Left ventricle myocardium superior (tissue), 1 donor: ENCODE data around the gene ANKS1A. TPM values are rescaled to one million over a fixed set of nuclear protein-coding genes. Genes with fewer than 3 reads are reported as not detected.

Source experiments
- ATAC-seq: fragments of 200-7000 bp; cut with Tn5 transposase; one replicate; pipeline ENCODE4 v1.9.1; 2020; ENCODE audit warnings: mild to moderate bottlenecking, moderate library complexity
- DNase-seq: peaks from one replicate; pipeline ENCODE4 v3.0.0-alpha.2; 2020
- intact Hi-C: fragments of 100-400 bp; cut with micrococcal nuclease; formaldehyde crosslinking; loops from one replicate; pipeline ENCODE4 v1.11.0; 2022
- total RNA-seq: library from RNA; stranded (reverse); fragmentation: NEBNext Ultra II Directional; extraction: Animal tissue kit (Norgen Biotek cat#: 25700); gene quantifications from one replicate; pipeline ENCODE4 v1.2.1, GENCODE V29; 2021
- donor health status: DM: no; HTN: yes; CAD: no; lungs with severe emphysema.

ANKS1A gene
- total RNA-seq, 1 donor from 2014 or later, result 29.1 TPM

DNA sequence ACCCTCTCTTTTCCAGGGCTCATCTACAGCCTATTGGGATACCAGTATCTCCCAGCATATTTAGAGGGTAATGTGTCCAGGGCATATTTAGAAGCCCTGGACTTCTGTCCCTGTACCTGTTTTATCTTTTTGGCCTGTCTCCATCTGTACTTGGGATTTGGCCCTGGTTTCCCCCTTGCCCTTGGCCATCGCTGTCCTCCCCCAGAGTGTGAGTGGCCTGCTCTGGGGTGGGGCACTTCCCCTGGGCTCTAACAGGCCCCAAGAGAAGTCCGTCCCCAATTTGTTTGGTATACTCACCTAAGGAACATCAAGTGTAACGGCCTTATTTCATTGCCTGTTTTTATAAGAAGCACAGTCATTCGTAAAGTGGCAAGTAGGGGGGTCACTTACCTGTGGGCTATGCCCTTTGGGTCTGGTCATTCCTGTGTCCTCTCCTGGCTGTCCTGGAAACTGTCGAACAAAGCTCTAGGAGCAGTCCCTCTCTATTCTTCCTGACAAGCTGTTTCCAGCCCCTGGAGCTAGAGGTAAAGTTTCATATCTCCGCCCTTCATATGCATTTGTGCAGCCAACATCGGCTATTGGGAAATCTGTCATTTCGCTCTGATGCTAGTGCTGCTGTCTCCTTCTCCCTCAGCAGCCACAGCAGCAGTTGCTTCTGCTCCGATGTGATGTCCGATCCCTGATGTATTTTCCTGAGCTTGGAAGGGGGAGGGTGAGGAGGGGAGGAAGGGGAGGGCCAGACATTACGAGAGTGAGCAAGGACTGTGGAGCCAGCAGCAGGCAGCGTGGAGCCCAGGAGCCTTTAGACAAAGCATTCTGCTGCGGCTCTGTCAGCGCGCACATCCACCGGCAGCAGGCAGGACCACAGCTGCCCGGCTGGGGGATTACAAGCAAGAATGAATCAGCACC, 168.6 kb downstream of the ANKS1A start:
- intact Hi-C loops, result no loop called here
- peak; percentile 73 for ATAC-seq
- DNase-seq, result peak; percentile 60

DNA sequence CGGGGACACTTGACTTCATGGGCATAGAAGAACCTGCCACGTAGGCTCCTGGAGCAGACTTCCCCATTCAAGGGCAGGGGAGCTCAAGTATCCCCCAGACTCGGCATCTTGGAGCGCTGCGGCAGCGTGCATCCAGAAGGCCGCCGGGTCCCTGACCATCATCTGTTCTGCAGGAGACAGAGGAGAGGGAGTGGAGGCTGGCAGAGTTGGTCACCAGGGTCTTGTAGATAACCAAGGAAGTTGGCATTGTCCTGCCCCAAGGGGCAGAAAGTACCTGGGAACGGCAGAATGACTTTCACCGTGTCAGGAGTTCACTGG, 169.3 kb downstream of the ANKS1A start:
- DNase-seq (no peak), ATAC-seq (no peak)
- intact Hi-C loops, result no loop called here

DNA sequence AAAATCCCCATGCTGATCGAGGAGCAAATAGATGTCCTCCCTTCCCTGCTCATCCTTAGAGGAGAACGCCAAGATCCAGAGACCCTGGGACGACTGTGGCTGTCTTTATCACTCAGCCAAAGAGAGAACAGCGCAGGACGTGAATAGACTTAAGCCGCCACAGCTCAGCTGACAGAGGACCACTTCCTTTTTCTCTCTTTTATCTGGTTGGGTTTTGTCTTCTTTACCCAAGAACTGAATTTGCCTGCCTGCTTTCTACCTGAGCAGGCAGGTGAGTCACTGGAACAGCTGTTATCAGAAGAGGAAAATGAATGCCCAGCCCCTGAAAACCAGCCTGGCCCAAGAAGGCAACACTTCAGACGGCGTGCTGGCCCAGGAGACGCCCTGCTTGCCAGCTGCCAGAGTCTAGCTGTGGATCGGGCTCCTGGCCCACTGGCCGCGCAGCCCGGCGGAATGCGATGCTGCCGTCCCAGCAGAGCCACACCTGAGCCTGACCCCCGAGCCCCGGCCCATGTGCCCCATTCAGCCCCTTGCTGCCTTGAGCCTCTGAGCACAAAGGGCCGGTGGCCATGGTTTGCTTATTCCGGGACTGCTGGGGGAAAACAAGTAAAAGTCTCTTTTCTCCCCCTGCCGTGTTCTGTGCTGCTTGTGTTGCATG, 169.9 kb downstream of the ANKS1A start:
- ATAC-seq (no peak), DNase-seq (peak; percentile 30)
- intact Hi-C loops, result no loop called here

DNA sequence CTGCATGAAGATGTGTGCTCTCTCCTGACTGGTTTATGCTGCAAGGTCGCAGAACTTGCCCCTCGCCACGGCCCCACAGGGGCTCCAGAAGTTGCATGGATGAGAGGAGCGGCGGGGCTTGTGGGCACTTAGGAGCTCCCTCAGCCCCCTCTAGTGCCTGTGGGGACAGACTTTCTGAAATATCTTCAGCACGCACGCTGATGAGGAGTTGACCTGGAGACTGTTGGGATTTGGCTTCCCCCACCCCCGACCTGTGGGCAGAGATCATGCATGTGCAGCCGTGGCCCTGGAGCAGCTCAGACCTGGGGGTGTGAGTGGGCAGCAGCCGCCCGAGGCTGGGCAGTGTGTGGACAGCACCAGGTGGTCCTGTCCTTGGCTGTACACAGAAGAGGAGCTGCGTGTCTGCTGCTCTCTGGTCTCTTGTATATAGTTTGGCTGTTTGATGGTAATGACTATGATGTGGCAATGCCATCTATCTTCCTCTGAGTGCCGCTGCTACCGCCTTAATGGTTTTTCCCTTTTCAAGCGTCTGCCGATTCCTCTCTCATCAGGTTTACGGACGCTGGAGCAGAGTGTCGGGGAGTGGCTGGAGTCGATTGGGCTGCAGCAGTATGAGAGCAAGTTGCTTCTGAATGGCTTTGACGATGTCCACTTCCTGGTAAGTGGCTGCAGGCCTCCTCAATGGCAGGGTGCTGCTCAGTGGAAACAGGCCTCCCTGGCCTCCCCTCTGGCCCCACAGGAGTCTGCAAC, 170.7 kb downstream of the ANKS1A start:
- DNase-seq (no peak), ATAC-seq (no peak)
- intact Hi-C loops, result loop anchor here (10.0 kb wide), 1 partner anchor 45 kb away; no protein-coding TSS in a partner anchor

DNA sequence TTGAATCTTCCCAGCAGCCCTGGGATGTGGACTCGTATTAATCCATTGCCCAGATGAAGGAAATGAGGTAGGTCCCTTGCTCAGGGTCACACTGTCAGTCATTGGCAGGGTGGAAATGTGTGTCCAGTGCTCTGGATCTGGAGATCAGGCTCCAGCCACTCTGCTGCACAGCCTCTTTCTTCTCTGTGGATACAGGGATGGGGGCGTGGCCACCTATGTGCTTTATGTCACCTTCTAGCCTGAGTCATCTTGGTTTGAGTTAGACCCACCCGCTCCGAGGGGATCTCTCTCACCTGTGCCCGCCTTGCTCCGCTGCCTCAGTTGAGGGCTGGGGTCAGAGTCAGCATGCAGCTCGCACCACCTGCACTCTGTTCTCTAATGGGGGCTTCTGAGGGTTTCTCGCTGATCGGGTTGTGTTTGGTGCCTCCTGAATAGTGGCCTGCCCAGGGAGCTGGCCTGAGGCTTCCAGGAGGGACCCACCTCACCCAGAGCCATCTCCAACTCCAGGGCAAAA, 172.1 kb downstream of the ANKS1A start:
- DNase-seq (no peak), ATAC-seq (no peak)
- intact Hi-C loops, result loop anchor here (10.0 kb wide), 1 partner anchor 46 kb away; no protein-coding TSS in a partner anchor

DNA sequence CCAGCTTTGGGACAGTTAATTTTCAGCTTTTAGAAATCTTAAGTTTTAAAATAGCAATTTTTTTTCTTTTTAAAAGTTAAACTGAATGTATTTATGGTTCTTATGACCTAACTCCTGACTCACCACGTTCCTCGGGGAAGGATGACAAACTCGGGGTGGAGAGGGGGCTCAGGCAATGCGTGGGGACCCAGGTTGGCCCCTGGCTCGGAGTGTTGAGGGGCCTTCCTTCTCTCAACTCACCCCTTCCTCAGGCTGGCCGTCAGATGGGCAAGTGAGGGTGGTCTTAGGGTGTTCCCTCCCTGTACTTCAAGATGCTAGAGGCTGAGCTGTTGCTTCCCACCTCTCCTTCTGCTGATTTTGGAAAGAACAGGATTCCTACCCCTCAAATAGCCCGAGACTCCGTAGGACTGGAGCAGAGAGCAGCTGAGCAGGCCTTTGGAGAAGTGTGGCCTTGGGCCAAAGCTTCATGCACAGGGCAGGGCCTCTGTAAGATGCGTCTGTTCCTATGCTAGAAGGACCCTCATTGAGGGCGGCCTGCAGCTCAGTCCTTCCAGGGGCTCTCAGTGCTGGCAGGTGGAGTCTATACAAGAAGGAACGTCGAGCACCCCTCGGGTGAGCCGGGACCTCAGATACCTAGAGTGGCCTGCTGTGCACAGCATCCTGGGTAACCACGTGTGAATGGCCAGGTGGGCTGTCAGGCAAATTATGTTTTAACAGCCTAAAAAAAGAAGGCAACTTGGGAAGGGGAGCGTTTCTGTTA, 172.8 kb downstream of the ANKS1A start:
- ATAC-seq, result no peak
- intact Hi-C loops, result loop anchor here (10.0 kb wide), 1 partner anchor 47 kb away; no protein-coding TSS in a partner anchor
- DNase-seq, result no peak

DNA sequence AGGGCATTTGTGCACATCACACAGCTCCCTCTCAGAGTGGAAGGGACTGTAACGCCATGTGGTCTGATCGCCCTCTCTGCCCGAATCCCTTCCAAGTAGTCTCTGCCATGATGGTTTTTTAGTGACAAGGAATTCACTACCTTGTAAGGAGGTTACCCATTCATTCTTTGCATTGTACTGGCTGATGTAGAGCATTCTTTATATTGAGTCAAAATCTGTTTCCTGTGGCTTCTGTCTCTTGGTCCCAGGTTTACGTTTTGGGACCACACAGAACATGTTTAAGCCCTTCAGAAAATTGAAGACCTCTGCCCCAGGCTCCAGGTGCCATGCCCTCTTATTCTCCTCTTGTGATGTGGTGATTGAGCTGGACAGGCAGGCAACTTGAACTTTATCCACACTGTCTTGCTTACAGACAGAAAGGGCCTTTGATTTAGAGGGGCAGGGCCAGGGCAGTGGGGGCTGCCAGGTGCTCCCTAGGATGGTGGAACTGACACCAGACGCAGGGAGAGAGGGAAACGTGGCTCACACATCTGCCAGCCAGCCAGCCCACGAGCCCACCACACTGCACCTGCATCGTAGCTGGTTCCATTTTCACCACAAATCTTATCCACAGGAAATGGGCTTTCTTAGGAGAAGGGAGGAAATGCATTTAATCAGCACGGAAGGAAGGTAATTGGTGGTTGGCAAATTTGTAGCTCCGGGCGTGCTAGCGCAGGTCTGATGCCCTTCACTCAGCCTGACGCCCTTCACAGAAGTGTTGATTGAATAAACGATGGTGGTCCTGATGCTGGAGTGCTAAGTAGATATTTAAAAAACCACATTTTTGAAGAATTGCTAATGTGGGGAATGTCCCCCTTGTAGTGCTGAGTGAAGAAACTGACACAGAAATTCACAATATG, 173.9 kb downstream of the ANKS1A start:
- intact Hi-C loops, result loop anchor here (10.0 kb wide), 1 partner anchor 48 kb away; no protein-coding TSS in a partner anchor
- ATAC-seq (no peak), DNase-seq (no peak)

DNA sequence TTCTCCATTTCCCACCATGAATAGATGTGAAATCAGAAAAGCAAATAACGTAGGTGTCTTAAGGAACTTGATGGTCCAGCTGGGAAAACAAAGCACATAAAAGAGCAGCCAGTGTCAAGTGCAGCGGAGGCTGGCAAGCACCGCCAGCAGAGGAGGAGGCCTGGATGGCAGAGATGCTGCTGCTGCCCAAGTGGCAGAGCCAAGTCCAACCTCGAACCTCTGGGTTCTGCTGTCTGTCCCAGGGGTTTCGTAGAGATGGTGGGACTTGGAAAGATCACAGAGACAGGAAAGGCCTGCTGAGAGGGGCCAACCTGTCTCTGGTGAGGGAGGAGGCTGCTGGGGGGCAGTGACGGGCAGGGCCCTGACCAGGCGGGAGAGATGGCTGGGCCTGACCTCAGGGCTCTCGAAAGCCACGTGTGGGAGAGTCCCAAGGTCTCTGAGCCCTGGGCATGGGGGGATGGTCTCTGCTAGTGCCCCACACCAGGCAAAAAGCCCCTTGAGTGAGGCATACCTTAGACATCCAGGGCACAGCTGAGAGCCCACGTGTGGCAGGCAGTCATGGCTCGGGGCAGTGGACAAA, 174.7 kb downstream of the ANKS1A start:
- no peak for DNase-seq
- peak; percentile 4 for ATAC-seq

DNA sequence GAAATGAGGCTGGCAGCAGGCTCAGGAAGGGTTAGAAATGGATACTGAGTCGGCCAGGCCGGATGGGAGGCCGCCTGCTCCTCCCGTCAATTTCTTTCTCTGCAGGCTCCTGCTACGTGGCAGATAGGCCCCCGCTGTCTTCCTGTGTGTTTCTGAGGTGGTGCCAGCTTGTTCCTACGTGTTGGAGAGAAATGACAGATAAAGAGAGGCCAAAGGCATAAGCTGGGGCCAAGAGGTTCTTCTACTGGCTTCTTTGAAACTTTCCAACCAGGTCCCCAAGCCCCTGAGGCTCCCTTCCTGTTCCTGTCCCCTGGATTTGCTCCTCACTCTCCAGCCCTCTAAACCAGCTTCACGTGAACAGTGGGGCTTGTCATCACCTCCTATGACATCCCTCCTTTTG, 175.2 kb downstream of the ANKS1A start:
- ATAC-seq (peak; percentile 68), DNase-seq (no peak)
- intact Hi-C loops, result loop anchor here (10.0 kb wide), 1 partner anchor 49 kb away; no protein-coding TSS in a partner anchor

More for the DNA sequence above, 174.7 kb downstream of the ANKS1A start:
- intact Hi-C loops, result loop anchor here (10.0 kb wide), 1 partner anchor 49 kb away; no protein-coding TSS in a partner anchor

DNA sequence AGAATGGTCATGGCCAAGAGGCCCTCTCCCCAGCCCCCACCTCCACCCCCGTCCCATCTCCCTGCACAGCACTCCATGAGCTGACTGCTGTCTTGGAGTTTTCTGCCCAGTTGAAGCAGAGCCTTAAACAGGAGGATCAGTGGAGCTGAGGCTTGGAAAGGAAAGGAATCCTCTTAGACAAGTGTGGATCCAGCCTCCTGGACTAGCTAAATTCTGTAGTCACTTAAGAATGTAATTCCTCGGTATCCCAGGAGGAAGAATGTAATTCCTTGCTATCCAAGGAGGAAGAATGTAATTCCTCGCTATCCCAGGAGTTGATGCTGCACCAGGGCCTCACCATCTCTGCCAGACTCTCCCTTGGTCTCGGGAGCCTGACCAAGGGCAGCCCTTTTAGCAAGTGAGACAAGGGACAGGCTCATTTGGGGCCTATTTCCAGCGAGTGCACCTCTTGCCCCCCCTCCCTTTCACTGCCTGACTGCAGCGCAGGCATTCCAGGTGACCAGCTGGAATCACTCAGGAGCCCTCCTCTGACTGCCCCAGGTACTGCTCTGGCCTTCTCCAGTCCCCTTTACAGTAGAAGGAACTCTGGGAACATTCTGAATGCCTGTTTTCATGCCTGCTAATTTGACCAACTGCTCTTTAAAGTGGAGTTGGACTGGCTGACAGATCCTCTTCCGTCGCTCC, 175.8 kb downstream of the ANKS1A start:
- DNase-seq (no peak), ATAC-seq (peak; percentile 36)
- intact Hi-C loops, result loop anchor here (10.0 kb wide), 1 partner anchor 50 kb away; no protein-coding TSS in a partner anchor

DNA sequence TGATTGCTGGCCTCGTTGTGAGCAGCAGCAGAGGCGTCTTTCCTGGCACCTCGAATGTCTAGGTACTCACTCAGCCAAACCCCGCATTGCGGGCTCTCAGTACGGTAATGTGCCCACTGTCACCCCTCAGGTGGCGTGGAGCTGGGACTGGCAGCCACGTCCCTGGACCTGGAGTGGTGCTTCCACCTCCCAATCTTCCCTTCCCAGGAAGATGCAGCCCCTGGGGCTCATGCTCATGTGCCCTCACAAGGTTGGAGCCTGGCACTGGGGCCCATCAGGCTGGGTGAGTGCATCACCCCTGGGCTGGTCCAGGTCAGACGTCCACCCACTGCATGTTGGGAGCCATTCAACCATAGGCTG, 176.4 kb downstream of the ANKS1A start:
- intact Hi-C loops, result loop anchor here (10.0 kb wide), 1 partner anchor 51 kb away; no protein-coding TSS in a partner anchor
- ATAC-seq (peak; percentile 7), DNase-seq (no peak)

DNA sequence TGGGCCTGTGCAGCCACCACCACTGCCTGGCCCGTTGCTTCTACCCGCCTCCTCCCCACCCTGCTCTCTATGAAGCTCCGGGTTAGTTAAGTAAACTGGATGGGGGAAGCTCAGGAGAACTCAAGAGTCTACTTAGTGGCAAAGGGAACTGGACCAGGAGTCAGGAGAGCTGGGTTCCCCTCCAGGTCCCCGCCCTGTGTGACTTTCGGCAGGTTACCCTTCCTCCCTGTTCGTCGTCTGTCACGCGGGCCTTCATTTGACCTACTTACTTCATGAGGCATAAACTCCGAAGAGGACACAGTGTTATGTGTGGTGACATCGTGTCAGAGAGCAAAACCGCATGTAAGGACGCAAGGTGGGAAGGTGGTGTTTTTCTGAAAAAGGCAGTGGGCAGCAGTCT, 176.8 kb downstream of the ANKS1A start:
- intact Hi-C loops, result loop anchor here (10.0 kb wide), 1 partner anchor 51 kb away; no protein-coding TSS in a partner anchor
- DNase-seq, result no peak
- ATAC-seq, result no peak

DNA sequence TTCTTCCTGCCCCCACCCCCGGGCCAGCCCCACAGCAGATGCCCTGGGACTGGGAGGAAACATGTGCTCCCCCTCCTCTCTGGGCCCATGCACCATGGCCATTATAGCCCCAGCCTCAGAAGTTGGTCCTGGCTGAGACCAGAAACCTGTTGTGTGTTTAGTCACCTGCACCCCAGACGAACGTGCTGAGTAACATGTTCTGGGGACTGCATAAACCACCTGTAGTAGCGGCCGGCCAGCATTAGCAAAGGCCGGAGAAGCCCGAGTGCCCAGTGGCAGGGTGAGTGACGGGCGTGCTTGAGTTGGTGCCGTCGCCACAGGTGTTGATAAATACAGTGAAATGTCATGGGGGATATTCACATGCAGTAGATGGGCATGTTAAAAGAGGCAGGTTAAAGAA, 178.2 kb downstream of the ANKS1A start:
- intact Hi-C loops, result loop anchor here (10.0 kb wide), 1 partner anchor 52 kb away; no protein-coding TSS in a partner anchor
- no peak for DNase-seq
- ATAC-seq, result no peak

DNA sequence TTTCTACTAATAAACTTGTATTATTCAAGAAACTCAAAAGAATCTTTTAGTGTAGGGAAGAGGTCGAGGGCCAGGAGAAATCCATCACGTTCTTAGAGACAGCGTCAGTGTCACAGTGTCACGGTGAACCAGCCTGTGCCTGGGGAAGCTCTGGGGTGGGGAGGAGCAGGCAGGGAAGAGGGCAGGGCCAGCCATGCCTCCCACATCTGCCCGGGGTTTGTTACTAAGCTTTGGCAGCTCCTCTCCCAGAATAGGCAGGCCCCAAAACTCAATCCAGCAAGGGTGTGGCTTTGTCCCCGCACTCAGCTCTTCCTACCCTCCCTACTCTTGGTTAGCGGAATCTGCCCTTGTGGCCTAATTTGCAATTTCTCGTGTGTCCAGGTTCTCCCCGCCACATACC, 179.2 kb downstream of the ANKS1A start:
- ATAC-seq (peak; percentile 51), DNase-seq (no peak)
- intact Hi-C loops, result loop anchor here (10.0 kb wide), 1 partner anchor 53 kb away; no protein-coding TSS in a partner anchor

DNA sequence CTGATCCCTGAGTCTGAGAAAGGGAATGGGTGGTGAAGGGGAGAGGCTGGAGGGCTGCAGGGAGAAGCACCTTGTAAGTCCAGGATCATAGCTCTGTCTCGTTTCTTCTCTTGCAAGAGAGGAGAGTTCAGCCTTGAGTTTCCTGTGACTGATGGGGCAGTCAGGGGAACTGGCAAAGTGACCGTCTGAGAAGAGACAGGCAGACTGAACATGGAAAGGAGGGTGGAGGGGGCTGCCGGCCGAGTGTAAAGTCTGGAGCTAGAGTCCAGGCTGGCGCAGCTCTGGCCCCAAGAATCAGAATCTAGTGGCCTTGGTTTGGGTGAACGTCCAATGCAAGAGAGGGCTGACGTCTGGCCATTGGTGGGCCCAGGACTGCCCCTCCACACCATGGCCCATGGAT, 179.6 kb downstream of the ANKS1A start:
- DNase-seq (peak; percentile 15), ATAC-seq (no peak)
- intact Hi-C loops, result loop anchor here (10.0 kb wide), 1 partner anchor 54 kb away; no protein-coding TSS in a partner anchor

DNA sequence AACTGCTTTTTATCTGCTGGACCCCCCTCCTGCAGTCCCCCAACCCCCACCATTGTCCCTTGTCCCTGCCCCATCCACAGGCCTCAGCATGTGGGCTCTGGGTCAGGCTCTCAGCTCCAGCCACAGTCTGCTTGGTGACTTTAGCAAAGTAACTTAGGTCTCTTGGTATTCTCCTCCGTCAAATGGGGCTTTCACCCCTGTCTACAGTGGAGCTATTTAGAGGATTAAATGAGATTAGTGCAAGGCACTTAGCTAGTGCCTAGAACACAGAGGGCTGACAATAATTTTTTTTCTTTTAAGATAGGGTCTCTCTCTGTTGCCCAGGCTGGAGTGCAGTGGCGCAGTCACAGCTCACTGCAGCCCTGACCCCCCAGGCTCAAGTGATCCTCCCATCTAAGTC, 180.2 kb downstream of the ANKS1A start:
- intact Hi-C loops, result loop anchor here (10.0 kb wide), 1 partner anchor 54 kb away; no protein-coding TSS in a partner anchor
- ATAC-seq (no peak), DNase-seq (no peak)
